Stimulated activated naive B cell treated with anti-CD40 and anti-IgM and Interleukin-4, amounts not matched to agents 10 μg/mL and 1 μg/mL and 100 μg/mL, for 72 hours (primary cell): ENCODE measurements around the gene KRAS.
A peak's percentile ranks its signal among the peaks of the same experiment; 100 is the strongest.

Experiments used
- ATAC-seq, 2 donors: fragments of 150-1000 bp; cut with Tn5 transposase; replicated peaks; 2 replicates each; pipeline ENCODE4 v1.10.0; 2021; ENCODE audit warnings: moderate library complexity in 1 of 2
- DNase-seq: peaks from one replicate; pipeline ENCODE4 v3.0.0; 2021
- H3K27ac Mint-ChIP-seq: one replicate; pipeline ENCODE4 v1.8.0; 2022; ENCODE audit warnings: mild to moderate bottlenecking, mixed read lengths
- H3K27me3 Mint-ChIP-seq, 2 donors: one replicate each; pipeline ENCODE4 v1.8.0; 2022; ENCODE audit warnings: mixed read lengths in 2 of 2
- H3K36me3 Mint-ChIP-seq, 2 donors: one replicate each; pipeline ENCODE4 v1.8.0; 2022; ENCODE audit warnings: mixed read lengths in 2 of 2, mild to moderate bottlenecking in 1 of 2
- H3K4me1 Mint-ChIP-seq, 2 donors: one replicate each; pipeline ENCODE4 v1.8.0; 2022; ENCODE audit warnings: mixed read lengths in 2 of 2, mild to moderate bottlenecking in 1 of 2
- H3K4me3 Mint-ChIP-seq, 2 donors: one replicate each; pipeline ENCODE4 v1.8.0; 2022; ENCODE audit warnings: mild to moderate bottlenecking in 2 of 2, mixed read lengths in 2 of 2, moderate library complexity in 1 of 2
- H3K9me3 Mint-ChIP-seq, 2 donors: one replicate each; pipeline ENCODE4 v1.8.0; 2022; ENCODE audit warnings: mixed read lengths in 2 of 2, mild to moderate bottlenecking in 1 of 2

Gene KRAS

DNA sequence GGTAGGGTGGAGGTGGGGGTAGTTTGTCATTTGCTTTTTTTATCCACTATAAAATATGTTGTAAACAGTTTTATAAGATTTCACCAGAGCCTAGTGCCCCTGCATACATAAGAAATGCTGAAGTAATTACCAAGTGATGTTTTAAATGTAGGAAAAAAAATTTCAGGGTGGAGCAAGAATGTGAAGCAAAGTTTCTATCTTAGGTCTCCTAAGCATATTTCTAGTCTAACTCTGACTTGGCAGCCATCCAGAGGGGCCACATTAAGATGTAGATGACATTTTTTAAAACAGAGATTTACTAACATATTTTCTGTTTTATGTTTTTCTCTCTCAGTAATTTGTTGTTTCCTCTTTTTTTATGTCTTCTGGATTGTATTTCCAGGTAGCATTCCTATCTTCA lies 15.8 kb upstream of the KRAS start:
- Mint-ChIP-seq H3K9me3 (no peaks in the 10 kb centered on the region), H3K4me1 (peaks cover 34 to 41% of the 10 kb centered on the region in 2 donors), H3K36me3 (no peaks in the 10 kb centered on the region), H3K27ac (no peak overlapping the region), H3K27me3 (no peaks in the 10 kb centered on the region), H3K4me3 (no peak overlapping the region)
- no peak for DNase-seq
- ATAC-seq: no peak

DNA sequence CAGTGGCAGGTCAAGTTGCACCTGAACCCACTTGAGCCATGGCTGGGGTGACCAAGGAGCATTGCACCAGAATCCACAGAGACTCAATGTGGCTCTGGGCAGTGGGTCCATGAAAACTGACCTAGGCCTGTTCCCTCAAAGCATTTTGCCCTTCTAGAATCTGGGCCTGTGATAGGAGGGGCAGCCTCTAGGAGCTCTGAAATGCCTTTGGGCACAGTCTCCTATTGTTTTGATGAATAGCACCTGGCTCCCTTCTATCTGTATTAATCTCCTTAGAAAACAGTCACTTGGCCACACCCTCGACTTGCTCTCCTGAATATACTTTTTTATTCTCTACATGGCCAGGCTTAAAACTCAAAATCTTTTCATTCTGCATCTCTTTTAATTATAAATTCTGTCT lies 14.1 kb upstream of the KRAS start:
- Mint-ChIP-seq H3K9me3 (peaks cover 6 to 7% of the 10 kb centered on the region in 2 donors), H3K4me1 (peaks cover 25 to 31% of the 10 kb centered on the region in 2 donors), H3K4me3 (no peak overlapping the region), H3K27me3 (no peaks in the 10 kb centered on the region), H3K36me3 (peaks cover 2 to 6% of the 10 kb centered on the region in 2 donors), H3K27ac (no peak overlapping the region)
- ATAC-seq (no peak), DNase-seq (no peak)

DNA sequence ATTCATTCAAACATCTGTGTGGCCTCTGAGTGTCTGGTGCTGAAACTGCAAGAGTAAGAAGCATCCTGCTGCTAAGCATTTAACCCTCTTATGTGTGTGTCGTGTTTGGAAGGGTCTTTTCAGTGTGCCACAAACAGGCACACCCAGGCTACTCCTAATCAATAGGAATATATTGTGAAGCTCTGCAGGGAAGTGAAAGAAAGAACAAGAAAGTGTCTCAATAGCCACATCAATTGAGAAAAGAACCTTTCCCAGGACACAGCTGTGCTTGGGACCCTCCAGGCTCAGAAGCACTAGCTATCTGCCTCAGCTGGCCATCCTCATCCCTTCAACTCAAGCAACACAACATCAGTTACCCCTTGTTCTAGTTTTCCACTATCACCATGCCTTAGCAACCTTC lies 13.4 kb upstream of the KRAS start:
- H3K27ac Mint-ChIP-seq: no peak overlapping the region
- peaks cover 6 to 7% of the 10 kb centered on the region in 2 donors for H3K9me3 Mint-ChIP-seq
- peaks cover 17 to 23% of the 10 kb centered on the region in 2 donors for H3K4me1 Mint-ChIP-seq
- H3K4me3 Mint-ChIP-seq: peak overlapping the region; percentile 2 to 11
- DNase-seq (no peak), ATAC-seq (peak; percentile 27 to 33)
- no peaks in the 10 kb centered on the region for H3K27me3 Mint-ChIP-seq
- peaks cover 2 to 6% of the 10 kb centered on the region in 2 donors for H3K36me3 Mint-ChIP-seq

DNA sequence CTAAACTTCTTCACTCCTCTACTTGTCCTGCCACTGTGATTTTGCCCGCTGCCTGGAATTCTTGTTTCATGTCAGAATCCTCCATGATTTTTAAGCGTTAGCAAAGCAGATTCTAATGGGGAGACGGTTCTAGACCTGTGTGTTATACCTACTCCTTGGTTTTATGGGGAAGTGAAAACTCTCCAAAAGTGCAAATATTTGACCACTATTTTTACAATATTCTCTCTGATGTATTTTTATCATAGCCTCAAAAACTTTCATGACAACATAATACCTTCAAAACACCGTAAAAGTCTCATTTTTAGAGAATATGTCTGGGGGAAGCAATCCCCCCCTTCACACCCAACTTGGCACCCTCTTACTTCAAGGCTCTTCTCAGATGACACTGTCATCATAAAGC lies 12.9 kb upstream of the KRAS start:
- Mint-ChIP-seq H3K4me3 (peak overlapping the region in 1 of 2 donors; percentile 2), H3K27ac (no peak overlapping the region), H3K27me3 (no peaks in the 10 kb centered on the region), H3K36me3 (peaks cover 2 to 6% of the 10 kb centered on the region in 2 donors), H3K9me3 (peaks cover 6 to 7% of the 10 kb centered on the region in 2 donors), H3K4me1 (peaks cover 17 to 18% of the 10 kb centered on the region in 2 donors)
- DNase-seq: no peak
- peak; percentile 45 to 61 for ATAC-seq

DNA sequence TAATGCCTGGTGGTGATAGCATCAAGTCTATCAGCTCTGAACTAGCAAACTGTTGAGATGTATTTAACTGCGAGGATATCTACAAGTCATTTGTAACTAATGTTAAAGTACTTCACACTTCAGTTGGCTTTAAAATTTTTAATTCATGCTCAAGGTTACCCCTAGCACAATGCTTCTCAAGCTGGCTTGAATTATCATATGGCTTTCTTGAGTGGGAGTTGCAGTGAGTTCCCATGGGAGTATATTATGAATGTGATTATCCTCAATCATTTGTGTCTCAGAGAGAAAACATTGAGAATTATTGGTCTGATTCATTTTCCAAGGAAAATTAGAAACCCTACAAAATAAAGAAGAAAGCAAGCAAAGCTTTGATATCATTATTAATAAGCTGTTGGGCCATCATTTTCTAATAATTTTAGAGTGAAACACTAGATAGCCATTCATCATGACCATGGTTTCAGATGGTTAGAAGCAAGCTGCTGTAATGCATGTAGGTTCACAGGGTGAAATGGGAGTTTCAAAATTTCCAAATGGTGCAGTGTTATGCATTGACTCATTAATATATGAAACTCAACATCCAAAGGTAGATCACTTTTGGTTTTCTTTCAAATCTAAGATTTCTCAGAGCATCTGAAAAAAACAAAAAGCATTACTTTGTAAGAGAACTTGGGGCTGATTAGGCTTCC lies 11.8 kb upstream of the KRAS start:
- no peak overlapping the region for H3K4me3 Mint-ChIP-seq
- DNase-seq (no peak), ATAC-seq (no peak)
- peaks cover 16% of the 10 kb centered on the region in 2 donors for H3K4me1 Mint-ChIP-seq
- no peaks in the 10 kb centered on the region for H3K27me3 Mint-ChIP-seq
- H3K9me3 Mint-ChIP-seq: peaks cover 6 to 7% of the 10 kb centered on the region in 2 donors
- no peak overlapping the region for H3K27ac Mint-ChIP-seq
- H3K36me3 Mint-ChIP-seq: peaks cover 2 to 6% of the 10 kb centered on the region in 2 donors

DNA sequence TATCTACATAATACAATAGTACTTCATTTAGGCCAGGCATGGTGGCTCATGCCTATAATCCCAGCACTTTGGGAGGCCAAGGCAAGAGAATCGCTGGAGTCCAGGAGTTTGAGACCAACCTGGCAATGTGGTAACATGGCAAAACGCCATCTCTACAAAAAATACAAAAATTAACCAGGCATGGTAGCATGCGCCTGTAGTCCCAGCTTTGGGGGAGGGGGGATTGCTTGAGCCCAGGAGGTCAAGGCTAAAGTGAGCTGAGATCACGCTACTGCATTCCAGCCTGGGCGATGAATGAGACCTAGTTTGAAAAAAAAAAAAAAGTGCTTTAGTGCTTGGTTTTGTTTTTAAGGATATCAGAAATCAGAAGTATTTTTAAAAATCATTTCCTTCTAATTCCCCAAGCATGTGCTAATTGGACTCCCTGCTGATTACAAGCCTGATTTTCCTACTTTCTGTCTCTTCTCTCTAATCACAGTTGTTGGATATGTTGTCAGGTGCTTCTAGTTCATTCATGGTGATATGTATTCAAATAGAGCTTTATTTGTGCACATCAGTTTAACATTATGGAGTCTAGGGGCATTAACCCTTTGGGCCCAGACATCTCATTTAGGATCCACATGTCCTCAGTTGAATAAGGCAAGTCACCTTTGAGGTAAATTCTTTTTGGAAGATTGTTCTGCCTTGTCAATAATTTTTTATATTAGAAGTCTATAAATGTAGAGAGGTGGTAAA lies 7.0 kb upstream of the KRAS start:
- DNase-seq: no peak
- peaks cover 2 to 6% of the 10 kb centered on the region in 2 donors for H3K36me3 Mint-ChIP-seq
- no peak for ATAC-seq
- no peaks in the 10 kb centered on the region for H3K27me3 Mint-ChIP-seq
- H3K9me3 Mint-ChIP-seq: peaks cover 6 to 7% of the 10 kb centered on the region in 2 donors
- H3K27ac Mint-ChIP-seq: no peak overlapping the region
- peaks cover 14 to 18% of the 10 kb centered on the region in 2 donors for H3K4me1 Mint-ChIP-seq
- no peak overlapping the region for H3K4me3 Mint-ChIP-seq

DNA sequence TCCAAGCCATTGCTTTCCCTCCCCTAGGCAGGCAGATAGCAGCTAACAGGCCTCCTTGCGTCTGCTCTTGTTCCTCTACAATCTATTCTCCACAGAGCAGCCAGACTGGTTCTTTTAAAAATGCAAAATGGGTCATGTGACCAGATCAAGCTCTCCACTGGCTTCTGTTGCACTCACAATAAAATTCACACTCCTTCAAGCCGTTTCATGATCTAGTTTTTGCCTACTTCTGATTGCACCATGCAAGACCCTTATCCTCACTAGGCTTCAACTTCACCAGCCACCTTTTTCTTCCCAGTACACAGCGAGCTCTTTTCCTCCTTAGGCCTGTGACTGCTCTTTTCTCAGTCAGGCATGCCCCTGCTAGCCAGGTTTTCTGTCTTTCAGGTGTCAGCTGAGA lies 6.1 kb upstream of the KRAS start:
- Mint-ChIP-seq H3K4me3 (no peak overlapping the region), H3K4me1 (peaks cover 15 to 27% of the 10 kb centered on the region in 2 donors), H3K27ac (no peak overlapping the region), H3K36me3 (peaks cover 2 to 6% of the 10 kb centered on the region in 2 donors), H3K27me3 (no peaks in the 10 kb centered on the region), H3K9me3 (peaks cover 10% of the 10 kb centered on the region in 2 donors)
- ATAC-seq: no peak
- DNase-seq: no peak

DNA sequence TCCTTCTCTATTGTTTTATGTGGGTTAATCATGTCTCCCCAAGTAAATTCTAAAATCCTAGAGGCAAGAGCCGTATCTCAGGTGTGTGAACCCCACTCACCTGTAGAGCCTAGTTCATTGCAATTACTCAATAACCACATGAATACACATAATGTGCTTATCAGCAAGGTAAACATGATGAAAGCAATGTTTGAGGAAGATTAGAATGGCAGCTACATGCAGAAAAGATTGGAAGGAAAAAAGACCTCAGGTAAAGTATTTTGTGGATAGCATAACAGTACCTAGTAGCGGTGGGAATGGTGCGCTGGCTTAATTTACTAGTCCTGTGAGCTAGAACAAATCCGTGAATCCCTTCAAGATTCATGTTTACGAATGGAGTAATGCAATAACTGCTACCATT lies 5.3 kb upstream of the KRAS start:
- no peak overlapping the region for H3K27ac Mint-ChIP-seq
- H3K27me3 Mint-ChIP-seq: no peaks in the 10 kb centered on the region
- H3K4me3 Mint-ChIP-seq: no peak overlapping the region
- H3K4me1 Mint-ChIP-seq: peaks cover 18 to 33% of the 10 kb centered on the region in 2 donors
- no peak for DNase-seq
- ATAC-seq: no peak
- peaks cover 2 to 6% of the 10 kb centered on the region in 2 donors for H3K36me3 Mint-ChIP-seq
- peaks cover 10% of the 10 kb centered on the region in 2 donors for H3K9me3 Mint-ChIP-seq

DNA sequence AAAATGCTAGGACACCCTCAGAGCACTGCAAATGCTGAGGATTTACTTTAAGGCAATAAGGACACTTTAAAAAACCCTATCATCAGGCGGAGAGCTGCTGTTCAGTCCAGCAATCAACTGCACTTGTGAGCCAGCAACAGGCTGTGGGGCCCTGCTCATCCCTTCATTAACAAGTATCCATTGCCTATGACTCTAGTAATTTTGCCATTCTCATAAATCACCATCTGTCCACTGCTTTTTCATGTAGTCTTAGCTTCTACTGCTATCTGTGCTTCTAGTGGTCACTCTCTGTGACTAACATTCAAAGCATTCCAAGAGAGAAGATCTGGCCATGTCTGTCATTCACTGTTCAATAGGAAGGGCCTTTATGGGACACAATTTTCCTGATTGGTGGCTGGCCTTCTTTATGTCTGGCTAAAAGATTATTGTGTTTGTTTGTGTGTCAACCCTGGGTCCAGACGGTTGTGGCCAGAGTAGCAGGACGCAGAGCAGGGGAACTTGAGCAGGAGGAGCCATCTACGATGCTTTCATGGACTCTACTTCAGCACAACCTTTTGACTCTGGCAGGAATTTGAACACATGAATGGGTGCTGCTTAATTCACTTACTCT lies 3.6 kb upstream of the KRAS start:
- DNase-seq: no peak

DNA sequence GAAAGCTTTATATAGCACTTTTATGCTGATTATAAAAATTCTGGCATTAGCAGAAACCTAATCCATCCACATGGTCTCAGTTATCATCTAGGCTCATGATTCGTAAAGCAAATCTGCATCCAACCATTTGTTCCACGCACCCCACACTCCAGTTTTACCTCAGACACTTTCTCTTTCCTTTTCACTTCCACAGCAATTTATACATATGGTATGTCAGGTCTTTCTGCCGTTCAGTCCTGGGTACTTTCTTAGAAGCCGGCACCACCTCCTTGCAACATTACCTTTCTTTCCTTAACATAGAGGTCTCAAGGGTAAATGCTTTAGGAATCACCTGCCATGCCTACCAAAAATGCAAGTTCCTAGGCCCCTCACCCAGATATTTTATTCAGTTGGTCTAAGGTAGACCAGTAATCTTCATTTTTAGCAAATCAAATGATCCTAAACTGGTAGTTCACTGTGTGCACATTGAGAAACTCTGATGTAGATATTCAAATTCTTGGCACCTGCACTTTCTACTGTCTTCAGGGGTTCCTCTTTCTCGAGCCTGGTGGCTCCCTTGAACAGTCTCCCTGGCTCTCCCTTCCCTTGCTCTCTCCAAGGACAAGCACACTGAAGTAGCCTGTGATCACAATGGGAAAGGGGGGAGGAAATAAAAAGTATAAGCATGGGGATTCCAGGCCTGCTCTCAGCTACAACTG lies 2.8 kb upstream of the KRAS start:
- Mint-ChIP-seq H3K4me3 (peak overlapping the region; percentile 2 to 43), H3K27me3 (no peaks in the 10 kb centered on the region), H3K9me3 (peaks cover 4% of the 10 kb centered on the region in 2 donors), H3K36me3 (peaks cover 6 to 8% of the 10 kb centered on the region in 2 donors), H3K4me1 (peaks cover 18 to 45% of the 10 kb centered on the region in 2 donors), H3K27ac (peak overlapping the region; percentile 3)
- ATAC-seq: no peak
- no peak for DNase-seq

More for the DNA sequence above, 3.6 kb upstream of the KRAS start:
- Mint-ChIP-seq H3K4me3 (no peak overlapping the region), H3K4me1 (peaks cover 18 to 40% of the 10 kb centered on the region in 2 donors), H3K9me3 (peaks cover 4% of the 10 kb centered on the region in 2 donors), H3K27ac (no peak overlapping the region), H3K36me3 (peaks cover 5 to 6% of the 10 kb centered on the region in 2 donors), H3K27me3 (no peaks in the 10 kb centered on the region)
- ATAC-seq: no peak

DNA sequence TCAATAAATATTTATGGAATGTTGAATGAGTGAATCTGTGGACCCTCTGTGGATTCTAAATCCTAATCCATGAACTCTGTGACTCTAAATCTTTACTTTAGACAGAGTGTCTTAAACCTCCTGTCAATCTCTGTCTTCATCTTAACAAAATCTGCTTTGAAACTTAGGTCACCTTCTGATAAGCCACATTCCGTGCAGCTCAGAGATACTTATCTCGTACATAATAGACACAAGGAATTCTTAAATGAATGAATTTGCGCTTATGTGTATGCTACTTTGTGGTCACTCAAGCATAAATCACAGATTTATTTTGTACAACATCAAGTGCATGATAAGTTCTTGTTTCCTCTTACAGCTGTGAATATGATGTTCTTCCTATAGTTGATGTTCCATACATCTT lies 2.2 kb upstream of the KRAS start:
- Mint-ChIP-seq H3K9me3 (peaks cover 4% of the 10 kb centered on the region in 2 donors), H3K27ac (peak overlapping the region; percentile 45), H3K4me3 (peak overlapping the region; percentile 30 to 43), H3K27me3 (no peaks in the 10 kb centered on the region), H3K4me1 (peaks cover 18 to 51% of the 10 kb centered on the region in 2 donors), H3K36me3 (peaks cover 6 to 11% of the 10 kb centered on the region in 2 donors)
- DNase-seq: no peak
- no peak for ATAC-seq

DNA sequence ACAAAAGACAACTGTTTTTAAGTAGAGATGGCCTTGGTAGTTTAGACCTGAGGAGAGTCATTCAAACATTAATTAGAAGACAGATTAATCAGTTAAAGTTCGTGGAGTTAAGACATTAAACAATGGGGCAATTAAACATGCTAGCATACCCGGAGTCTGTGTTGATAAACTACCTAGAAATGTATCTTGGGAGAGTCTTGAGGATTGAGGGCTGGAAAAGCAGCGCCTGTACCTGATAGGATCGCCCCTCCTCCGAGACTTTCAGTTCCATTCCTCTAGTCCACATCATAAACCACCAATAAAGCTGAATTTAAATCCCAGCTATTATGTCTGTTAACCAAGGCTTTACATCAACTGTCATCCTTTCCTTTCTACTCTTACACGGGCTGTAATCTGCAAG lies 1.0 kb upstream of the KRAS start:
- Mint-ChIP-seq H3K9me3 (peaks cover 4% of the 10 kb centered on the region in 2 donors), H3K4me1 (peaks cover 22 to 56% of the 10 kb centered on the region in 2 donors), H3K36me3 (peaks cover 12 to 15% of the 10 kb centered on the region in 2 donors), H3K4me3 (peak overlapping the region; percentile 87 to 94), H3K27me3 (no peaks in the 10 kb centered on the region), H3K27ac (peak overlapping the region; percentile 56)
- DNase-seq (no peak), ATAC-seq (no peak)

DNA sequence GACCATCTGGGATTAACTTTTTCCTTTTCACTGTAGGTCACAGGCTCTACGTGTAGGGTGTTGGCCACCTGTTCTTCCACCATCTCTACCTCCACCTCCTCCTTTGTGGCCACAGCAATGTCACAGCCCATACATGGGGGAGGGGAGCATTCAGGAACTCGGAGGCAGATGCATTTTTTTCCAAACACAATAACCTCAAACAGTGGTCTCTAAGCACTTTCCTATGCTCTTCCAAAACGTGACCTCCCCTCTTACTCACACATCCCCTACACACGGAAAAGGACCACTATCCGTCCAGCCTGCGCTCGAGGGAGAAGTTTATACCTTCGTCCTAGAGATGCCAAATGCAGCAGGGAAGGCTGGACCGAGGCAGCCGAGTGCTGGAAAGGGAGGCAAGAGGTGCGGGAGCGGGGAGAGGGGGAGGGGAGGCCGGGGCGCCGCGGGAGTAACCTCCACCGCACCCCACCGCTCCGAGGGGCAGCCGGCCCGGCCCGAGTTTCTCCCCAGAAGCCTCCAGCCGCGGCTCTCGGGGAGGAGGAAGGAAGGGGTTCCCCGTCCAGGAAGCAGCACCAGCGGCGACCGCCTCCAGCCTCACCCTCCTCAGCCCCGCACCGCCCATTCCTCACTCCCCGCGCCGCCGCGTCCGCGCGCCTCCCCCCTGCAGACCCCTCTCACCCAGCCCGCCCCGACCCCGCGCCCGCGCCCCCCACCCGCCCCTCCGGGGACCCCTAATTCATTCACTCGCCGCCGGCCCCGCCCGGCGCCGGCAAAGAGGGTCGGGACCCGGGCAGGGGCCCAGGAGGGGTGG lies 594 bp downstream of the KRAS start:
- peaks cover 26 to 28% of the 10 kb centered on the region in 2 donors for H3K36me3 Mint-ChIP-seq
- peaks cover 29 to 69% of the 10 kb centered on the region in 2 donors for H3K4me1 Mint-ChIP-seq

More for the DNA sequence above, 594 bp downstream of the KRAS start:
- Mint-ChIP-seq H3K27me3 (no peaks in the 10 kb centered on the region), H3K27ac (peak overlapping the region; percentile 95), H3K9me3 (peaks cover 4 to 5% of the 10 kb centered on the region in 2 donors), H3K4me3 (peak overlapping the region; percentile 87 to 94)
- ATAC-seq: peak; percentile 52 to 64
- DNase-seq: peak; percentile 41
